A673 (cell line): ENCODE results near the gene SLC2A8. TPM values are rescaled to one million over a fixed set of nuclear protein-coding genes. Genes with fewer than 3 reads are reported as not detected.

Experiments
- BruUV-seq: library from RNA; stranded (reverse); fragments of 400-500 nt; replicated peaks from 2 replicates; lab custom pipeline; 2021; lab: Mats Ljungman, UMichigan
- CTCF ChIA-PET: fragments of 300-600 bp; sonication (Branson Sonifier 250); formaldehyde crosslinking; loops from one replicate; lab custom pipeline; 2022; ENCODE audit warnings: antibody characterized with exemption; lab: Charles Lee
- POLR2A ChIA-PET: fragments of 300-600 bp; sonication (Branson Sonifier 250); formaldehyde crosslinking; loops from one replicate; lab custom pipeline; 2022; ENCODE audit warnings: antibody characterized with exemption; ENCODE audit not compliant: low non-redundant PET; lab: Charles Lee
- DNase-seq: peaks from one replicate; pipeline ENCODE4 v3.0.0-alpha.2; 2015; ENCODE audit warnings: low spot score
- H3K27ac ChIP-seq: fragments of 200-600 bp; sonication (generic); 2 replicates; pipeline ENCODE4 v1.5.1; 2016; ENCODE audit warnings: mixed run types, low read depth, mild to moderate bottlenecking, mixed read lengths, antibody characterized with exemption, low read length; ENCODE audit not compliant: poor library complexity, severe bottlenecking
- H3K27me3 ChIP-seq: fragments of 200-600 bp; sonication (generic); replicated peaks from 2 replicates; pipeline ENCODE4 v1.6.1; 2017; ENCODE audit warnings: mixed run types, low read depth, mild to moderate bottlenecking, mixed read lengths, antibody characterized with exemption, low read length; ENCODE audit not compliant: insufficient read depth, poor library complexity
- H3K36me3 ChIP-seq: fragments of 200-600 bp; sonication (generic); 2 replicates; pipeline ENCODE4 v1.6.1; 2016; ENCODE audit warnings: mixed run types, mild to moderate bottlenecking, mixed read lengths, antibody characterized with exemption, low read length; ENCODE audit not compliant: insufficient read depth, poor library complexity, severe bottlenecking
- H3K4me1 ChIP-seq: fragments of 200-600 bp; sonication (generic); 2 replicates; pipeline ENCODE4 v1.6.1; 2017; ENCODE audit warnings: mixed run types, mild to moderate bottlenecking, mixed read lengths, antibody characterized with exemption, low read length; ENCODE audit not compliant: insufficient read depth, poor library complexity, severe bottlenecking
- H3K4me3 ChIP-seq: fragments of 200-600 bp; sonication (generic); 2 replicates; pipeline ENCODE4 v1.5.1; 2016; ENCODE audit warnings: low read depth, mixed run types, mild to moderate bottlenecking, mixed read lengths, low read length; ENCODE audit not compliant: poor library complexity, severe bottlenecking
- H3K9me3 ChIP-seq: fragments of 200-600 bp; sonication (generic); 2 replicates; pipeline ENCODE4 v1.6.1; 2016; ENCODE audit warnings: mixed run types, low read depth, mild to moderate bottlenecking, mixed read lengths, antibody characterized with exemption, low read length; ENCODE audit not compliant: poor library complexity, severe bottlenecking
- CTCF ChIP-seq: fragments of 300-800, 200-600 bp; sonication (generic); conservative IDR thresholded peaks from 2 replicates; pipeline ENCODE4 v1.5.1; 2017; ENCODE audit warnings: low read depth, mild to moderate bottlenecking, antibody characterized with exemption, low read length, moderate library complexity, mixed read lengths
- EZH2 ChIP-seq: fragments of 200-600 bp; sonication (generic); IDR thresholded peaks from 2 replicates; pipeline ENCODE4 v1.6.1; 2017; ENCODE audit warnings: borderline replicate concordance, low read depth, mild to moderate bottlenecking, mixed read lengths, antibody characterized with exemption, low read length; ENCODE audit not compliant: poor library complexity, severe bottlenecking
- intact Hi-C: fragments of 100-400 bp; cut with micrococcal nuclease; formaldehyde crosslinking; loops from one replicate; pipeline ENCODE4 v1.10.0; 2022; ENCODE audit not compliant: unreplicated experiment
- total RNA-seq: library from RNA; stranded (reverse); gene quantifications from 2 replicates; pipeline ENCODE4 v1.2.3, GENCODE V29; 2021

SLC2A8 gene
- total RNA-seq, 1 experiment from 2014 or later, result 12.7 TPM

GRCh38 chr9:127402401-127403090, 5.6 kb downstream of the SLC2A8 start:
- POLR2A ChIA-PET, result no interaction called here
- CTCF ChIA-PET, result interaction anchor here (0.6 kb wide), 1 partner anchor 91 kb away, joined by 8 read pairs; no protein-coding TSS in a partner anchor
- H3K9me3 ChIP-seq, result no peaks in the 10 kb centered on the region
- H3K4me1 ChIP-seq, result peaks cover 3% of the 10 kb centered on the region
- H3K27me3 ChIP-seq, result no peaks in the 10 kb centered on the region
- intact Hi-C loops, result no loop called here
- H3K36me3 ChIP-seq, result no peaks in the 10 kb centered on the region
- no TSS peak for BruUV-seq
- H3K4me3 ChIP-seq, result no peak overlapping the region
- no peak for DNase-seq
- no peak overlapping the region for H3K27ac ChIP-seq
- TF ChIP-seq CTCF (no peak), EZH2 (no peak)

GRCh38 chr9:127403507-127404192, 6.7 kb downstream of the SLC2A8 start:
- H3K4me1 ChIP-seq, result no peaks in the 10 kb centered on the region
- H3K4me3 ChIP-seq, result no peak overlapping the region
- no peak for DNase-seq
- ChIA-PET POLR2A (no interaction called here), CTCF (no interaction called here)
- no peaks in the 10 kb centered on the region for H3K9me3 ChIP-seq
- no peak overlapping the region for H3K27ac ChIP-seq
- intact Hi-C loops, result no loop called here
- no TSS peak for BruUV-seq
- TF ChIP-seq CTCF, result no peak
- no peak for TF ChIP-seq EZH2
- H3K36me3 ChIP-seq, result no peaks in the 10 kb centered on the region
- no peaks in the 10 kb centered on the region for H3K27me3 ChIP-seq

- BruUV-seq, result no TSS peak
- CTCF ChIA-PET, result no interaction called here
- Histone ChIP-seq H3K27me3 (no peaks in the 10 kb centered on the region), H3K27ac (no peak overlapping the region), H3K4me3 (no peak overlapping the region), H3K9me3 (no peaks in the 10 kb centered on the region), H3K4me1 (no peaks in the 10 kb centered on the region), H3K36me3 (no peaks in the 10 kb centered on the region)
- intact Hi-C loops, result no loop called here
- no peak for DNase-seq
- POLR2A ChIA-PET, result no interaction called here
- TF ChIP-seq EZH2 (no peak), CTCF (no peak)
Observed at GRCh38 chr9:127404631-127405030, 7.7 kb downstream of the SLC2A8 start.
